Stimulated activated CD4-positive, alpha-beta T cell treated with anti-CD3 and anti-CD28 coated beads, Interleukin-12 subunit alpha, Interleukin-12 subunit beta, amount 100 ng/mL, for 24 hours (primary cell): ENCODE data around the gene C1D.
"Not testable (repeated sequence)": the region's sequence is repeated elsewhere in the genome, so short reads cannot be mapped to it uniquely, and the experiment has no call there.

Experiments used
- DNase-seq, 2 experiments: peaks; one replicate each; pipeline ENCODE4 v3.0.0-alpha.2; 2020; ENCODE audit warnings: low read depth in 2 of 2

C1D gene, protein sequence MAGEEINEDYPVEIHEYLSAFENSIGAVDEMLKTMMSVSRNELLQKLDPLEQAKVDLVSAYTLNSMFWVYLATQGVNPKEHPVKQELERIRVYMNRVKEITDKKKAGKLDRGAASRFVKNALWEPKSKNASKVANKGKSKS

DNA sequence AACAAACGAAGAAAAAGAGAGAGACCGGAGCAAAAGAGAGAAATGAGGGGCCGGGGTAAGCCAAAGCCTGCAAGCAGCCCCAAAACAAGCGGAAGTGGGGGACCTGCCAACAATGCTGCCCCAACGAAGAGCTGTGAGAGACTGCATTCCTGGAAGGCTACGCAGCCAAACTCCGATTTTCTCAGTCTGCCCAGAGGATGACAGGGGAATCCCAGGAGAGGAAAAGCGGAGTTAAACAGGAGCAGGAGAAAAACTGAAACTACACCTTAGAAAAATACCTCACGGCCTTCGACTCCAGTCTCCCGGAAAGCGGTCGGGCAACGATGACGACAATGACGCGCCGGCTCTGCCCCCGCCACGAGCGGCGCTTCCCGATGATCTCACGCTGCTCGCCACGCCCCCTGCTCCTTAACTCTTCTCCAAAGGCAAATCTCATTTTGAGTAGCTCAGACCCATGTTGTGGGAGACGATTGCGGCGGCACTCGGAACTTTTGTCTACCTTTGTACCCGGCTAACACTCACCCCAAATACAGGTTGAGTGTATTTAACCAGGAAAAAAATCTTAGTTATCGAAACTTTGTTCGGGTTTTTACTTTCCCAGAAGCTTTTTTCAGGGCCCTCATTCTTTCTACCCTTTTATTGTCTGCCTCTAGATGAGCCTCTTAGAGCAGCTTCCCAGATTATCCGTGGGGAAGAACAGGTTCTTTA lies at the start of gene C1D:
TSS of gene C1D (minus strand) at position 325 of the 708 bp plus-strand sequence. CDS start 15,694 bp downstream, outside the sequence.
- peak; percentile 90 to 94 for DNase-seq

DNA sequence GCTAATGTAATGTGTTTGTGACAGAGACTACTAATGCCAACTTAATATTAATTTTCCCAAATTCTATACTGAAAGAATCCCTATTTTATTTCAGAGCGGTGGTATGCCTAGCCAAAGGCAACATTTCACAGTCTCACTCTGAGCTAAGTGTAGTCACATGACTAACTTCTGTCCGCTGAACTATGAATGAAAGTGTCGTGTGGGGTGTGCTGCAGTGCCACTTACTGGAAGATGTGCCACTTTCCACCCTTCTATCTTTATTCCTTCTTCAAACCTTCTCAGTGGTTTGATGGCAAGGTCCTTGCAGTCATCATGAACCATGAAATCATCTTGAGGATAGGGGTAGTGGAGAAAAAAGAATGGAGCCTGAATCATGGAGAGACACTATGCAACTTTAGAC lies 47.3 kb upstream of the C1D start:
- DNase-seq = no peak

DNA sequence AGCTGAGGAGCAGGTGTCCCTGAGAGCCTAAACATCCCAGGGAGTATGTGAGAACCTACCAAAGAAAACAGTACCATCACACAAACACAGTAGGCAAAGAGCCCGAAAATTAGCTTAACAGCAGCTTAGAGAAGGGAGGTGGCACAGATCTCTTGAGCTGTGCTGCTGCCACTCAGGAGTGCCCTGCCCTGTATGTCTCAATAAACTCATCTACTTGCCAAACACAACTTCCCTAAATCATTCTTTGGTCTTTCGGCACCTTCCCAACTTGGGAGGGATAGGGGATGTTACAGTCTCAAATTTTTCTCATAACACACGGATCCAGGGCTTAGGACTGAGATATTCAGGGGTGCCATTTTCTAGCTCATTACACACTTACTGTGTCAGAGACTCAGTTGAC lies 45.3 kb upstream of the C1D start:
- DNase-seq = no peak

DNA sequence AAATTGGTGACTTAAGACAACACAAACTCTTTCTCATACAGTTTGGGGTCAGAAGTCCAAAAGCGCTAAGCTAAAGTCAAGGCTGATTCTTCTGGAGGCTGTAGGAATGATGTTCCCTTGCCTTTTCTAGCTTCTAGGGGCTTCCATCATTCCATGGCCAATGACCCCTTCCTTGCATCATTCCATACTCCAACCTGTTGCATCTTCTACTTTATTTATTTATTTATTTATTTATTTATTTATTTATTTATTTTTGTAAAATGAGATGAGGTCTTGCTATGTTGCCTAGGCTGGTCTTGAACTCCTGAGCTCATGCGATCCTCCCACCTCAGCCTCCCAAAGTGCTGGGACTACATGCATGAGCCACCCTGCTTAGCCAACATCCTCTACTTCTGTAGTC lies 44.7 kb upstream of the C1D start:
- no peak for DNase-seq

DNA sequence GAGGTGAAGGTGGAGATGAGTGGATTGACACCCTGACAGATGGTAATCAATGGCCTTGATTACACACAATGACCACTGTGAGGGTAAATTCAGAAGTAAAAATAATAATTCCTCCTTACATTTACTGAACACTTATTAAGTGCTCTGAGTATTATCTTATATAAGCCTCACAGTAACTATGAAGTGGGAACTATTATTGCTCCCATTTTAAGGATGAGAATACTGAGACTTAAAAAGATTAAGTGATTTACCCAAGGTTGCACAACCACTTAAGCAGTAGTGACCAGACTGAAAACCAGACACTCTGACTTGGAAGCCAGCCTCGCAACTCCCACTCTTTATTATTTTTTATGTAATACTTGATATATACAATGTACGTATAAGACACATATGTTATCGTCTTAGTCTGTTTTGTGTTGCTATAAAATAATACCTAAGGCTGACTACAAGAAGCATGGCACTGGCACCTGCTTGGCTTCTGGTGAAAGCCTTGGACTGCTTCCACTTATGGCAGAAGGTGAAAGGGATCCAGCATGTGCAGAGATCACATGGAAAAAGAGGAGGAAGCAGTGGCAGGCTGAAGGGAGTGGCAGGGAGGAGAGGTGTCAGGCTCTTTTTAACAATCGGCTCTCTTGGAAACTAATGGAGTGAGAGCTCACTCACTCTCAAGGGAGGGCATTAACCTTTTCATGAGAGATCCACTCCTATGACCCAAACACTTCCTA lies 41.5 kb upstream of the C1D start:
- DNase-seq = no peak

DNA sequence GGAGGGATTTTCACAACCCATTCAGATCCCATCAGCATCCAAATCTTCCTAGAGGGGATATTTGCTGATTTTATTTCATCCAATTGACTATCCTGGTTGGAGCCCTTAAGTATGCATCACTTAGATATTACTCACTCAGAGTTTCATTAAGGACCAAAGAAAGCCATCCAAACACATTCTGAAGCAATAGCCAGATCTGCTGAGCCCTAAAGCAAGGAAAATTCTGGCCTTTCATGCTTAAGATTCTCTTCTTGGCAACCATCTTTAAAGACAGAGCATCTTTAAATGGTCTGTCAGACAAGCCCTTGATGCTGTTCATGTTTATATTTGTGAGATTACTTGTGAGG lies 40.9 kb upstream of the C1D start:
- DNase-seq = no peak

DNA sequence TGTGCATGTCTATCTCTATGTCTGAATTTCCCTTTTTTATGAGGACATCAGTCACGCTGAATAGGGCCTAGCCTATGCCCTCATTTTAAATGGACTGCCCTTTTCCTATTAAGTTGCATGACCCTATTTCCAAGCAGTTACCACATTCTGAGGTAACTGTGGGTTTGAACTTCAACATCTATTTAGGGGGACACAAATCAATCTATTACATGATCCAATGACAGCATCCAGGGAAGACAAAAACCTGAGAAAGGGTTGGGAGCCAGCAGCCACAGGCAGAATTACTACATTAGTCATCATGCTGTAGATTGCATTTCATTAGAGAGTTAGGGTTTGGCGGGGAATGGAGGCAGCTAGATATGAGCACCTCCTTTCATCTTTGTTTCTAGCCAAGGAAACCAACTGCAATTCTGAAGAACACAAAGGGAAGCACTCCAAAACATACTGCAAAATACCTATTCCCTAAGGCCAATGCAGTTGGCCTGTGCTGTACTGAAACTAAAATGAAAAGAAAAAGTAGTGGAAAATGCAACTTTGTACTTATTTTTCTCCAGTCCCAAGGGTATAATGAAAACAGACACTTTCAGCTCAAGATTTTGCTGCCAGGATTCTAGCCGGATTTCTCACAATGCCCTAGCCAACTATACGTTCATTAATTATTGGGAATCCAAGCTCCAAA lies 40.4 kb upstream of the C1D start:
- DNase-seq = no peak

DNA sequence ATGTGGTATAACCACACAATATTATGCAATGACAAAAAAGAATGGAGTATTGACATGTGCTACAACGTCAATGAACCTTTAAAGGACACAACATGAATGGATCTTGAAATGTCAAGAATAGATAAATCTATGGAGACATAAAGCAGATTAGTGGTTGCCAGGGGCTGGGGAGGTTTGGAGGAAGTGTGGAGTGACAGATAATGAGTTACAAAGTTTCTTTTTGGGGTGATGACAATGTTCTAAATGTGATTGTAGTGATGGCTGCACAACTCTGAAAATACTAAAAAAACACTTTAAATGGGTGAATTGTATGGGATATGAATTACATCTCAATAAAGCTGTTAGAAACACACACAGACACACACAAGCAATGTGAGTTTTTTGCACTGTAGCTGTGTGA lies 37.4 kb upstream of the C1D start:
- DNase-seq = no peak

DNA sequence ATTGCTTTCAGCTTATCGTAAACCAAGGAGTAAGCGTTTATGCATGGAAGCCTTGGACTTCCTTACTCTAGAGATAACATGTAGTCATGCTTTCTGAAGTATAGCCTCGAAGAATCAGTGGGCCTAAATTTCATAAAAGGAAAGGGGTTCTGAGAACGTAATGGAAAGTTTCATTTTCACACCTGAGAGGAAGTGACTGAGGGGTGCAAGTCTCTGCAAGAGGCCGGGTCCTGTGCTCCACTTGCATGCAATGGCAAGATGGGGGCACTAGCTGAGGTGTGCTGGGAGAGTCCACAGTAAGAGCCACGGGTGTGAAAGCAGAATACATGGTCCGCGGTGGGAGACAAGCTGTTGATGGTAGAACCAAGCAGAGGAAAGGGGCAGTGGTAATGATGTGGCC lies 36.5 kb upstream of the C1D start:
- no peak for DNase-seq

DNA sequence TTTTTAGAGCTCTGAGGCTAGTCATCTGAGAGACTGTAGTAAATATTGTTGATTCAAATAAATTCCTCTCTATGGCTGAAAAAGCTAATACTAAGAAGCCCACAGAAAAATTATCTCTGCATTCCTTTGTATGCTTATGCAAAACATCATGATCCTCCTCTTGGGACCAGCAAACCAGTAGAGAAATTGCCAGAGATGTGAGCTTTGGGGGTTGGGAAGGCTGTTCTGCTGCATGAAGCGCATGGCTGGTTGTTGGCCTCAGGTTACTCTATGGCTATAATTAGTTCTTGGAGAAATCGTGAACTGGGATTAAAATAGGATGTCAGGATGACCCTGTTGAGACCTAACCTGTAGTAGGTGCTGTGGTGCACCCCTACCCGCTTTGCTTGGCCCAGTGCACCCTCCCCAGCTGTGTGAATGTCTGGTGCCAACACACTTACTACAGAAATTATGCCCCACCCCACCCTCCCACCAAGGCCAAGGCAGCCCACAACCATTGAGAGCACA lies 35.5 kb upstream of the C1D start:
- no peak for DNase-seq

DNA sequence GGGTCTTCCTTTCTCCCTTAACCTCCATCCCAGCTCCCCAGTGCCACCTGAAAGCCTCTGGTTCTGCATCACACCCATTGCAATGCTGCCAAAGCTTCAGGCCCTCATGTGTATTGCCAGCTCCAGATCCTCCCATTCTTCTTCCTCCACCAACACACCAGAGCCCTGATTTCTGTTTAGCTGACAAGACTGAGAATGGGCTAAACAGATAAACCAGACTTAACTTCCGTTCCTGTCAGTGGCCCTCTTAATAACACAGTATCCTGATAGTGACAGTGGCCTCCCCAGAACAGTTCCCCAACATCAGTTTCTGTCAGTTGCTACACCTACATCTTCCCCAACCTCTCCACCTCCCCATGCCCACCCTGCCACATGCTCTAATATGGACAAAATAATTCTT lies 31.3 kb upstream of the C1D start:
- no peak for DNase-seq

DNA sequence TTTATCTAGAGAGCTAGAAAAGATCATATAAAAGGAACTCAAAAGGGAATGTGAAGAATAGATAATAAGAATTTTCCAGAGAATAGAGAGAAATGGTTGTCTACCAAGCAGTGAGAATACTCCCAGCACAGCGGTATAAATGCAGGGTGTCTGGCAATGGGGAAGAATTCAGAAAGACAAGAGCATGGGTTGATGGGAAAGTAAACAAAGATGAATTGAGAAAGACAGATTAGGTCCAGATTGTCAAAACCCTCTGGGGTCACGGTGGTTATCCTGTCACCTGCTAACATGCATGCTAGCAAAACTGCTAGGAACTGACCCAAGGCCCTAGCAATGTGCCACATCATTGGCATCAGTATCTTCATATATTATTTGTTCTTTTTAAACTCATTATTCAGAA lies 30.8 kb upstream of the C1D start:
- DNase-seq = no peak

DNA sequence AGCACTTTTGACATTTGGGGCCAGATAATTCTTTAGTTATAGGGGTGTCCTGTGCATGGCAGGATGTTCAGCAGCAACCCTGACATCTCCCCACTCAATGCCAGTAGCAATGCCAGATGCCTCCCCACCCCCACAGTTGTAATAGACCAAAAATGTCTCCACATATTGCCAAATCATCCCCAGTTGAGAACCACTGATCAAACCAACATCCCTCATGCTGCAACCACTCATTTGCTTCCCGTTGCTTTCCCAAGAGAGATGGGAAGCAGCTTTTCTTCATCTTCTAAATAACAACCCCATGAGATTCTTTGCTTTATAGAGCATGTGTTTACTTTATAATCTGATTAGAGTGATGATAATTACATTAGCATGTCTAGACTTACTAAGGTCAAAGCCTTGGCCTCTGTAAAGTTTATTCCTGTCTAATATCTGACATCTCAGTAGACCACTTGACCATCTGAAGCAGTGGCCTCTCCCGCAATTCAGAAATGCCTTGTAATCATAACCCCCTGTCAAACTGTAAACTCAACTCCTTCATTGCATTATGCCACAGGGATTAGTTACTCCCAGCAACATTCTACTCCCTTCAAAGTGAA lies 28.7 kb upstream of the C1D start:
- no peak for DNase-seq

DNA sequence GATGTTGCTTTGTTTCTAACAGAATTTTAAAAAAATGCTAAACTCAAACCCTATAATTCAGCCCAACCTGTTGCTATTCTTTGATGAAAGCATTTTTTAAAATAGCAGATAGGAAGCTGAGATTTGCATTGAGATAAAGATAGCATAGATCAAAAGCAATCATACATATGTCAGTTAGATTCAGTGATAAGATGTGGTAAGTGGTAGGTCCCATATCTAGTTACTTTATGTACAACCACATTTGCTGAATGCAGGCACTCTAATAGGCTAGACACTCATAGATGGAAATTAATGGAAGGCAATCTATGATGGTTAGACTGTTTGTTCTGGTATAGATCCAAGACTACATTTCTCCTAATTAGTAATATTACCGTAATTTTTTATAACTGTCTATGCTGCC lies 27.2 kb upstream of the C1D start:
- DNase-seq = no peak

DNA sequence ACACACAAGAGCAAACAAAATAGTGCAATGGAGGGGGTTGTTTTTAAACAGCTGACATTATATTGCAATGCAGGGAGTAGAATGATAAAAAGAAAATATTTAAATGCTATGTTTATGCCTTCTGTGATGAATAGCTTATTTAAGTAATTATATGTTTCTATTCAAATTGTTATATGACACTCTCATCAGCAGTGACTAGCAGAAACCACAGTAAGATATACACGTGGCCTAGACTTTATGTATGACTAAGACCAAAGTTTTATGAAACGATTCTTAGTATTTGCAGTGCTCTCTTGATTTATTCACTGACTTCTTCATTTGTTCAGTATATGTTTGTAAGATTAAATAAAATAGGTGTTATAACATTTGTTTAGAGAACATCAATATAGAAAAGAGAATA lies 26.1 kb upstream of the C1D start:
- no peak for DNase-seq

DNA sequence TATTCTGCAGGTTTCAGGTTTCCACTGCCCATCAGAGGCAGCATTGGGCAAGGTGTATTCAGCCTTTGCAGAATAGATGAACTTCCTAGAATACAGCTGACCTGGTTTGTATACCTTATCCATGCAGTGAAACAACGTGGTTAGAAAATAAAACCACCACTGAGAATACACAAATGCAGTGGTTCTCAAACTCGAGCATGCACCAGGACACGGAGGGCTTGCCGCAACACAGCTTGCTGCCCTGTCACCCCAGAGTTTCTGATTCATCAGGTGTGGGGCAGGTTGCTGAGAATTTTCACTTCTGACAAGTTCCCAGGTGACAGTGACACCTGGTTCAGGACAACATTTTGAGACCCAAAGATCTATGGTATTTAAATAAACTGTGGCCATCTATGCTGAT lies 23.4 kb upstream of the C1D start:
- DNase-seq = no peak

DNA sequence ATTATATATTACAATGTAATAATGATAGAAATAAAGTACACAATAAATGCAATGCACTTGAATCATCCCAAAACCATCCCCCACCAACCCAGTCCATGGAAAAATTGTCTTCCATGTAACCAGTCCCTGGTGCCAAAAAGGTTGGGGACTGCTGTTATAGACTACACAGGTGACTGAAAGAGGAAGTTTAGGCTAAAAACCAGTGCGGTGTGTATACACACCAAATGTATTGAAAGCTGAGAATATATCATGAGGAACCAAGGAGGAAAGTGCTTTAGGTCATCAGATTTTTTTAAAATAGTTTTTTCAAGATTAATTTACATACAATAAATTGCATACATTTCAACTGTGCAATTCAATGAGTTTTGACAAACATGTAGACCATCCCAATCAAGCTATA lies 20.5 kb upstream of the C1D start:
- DNase-seq = no peak

DNA sequence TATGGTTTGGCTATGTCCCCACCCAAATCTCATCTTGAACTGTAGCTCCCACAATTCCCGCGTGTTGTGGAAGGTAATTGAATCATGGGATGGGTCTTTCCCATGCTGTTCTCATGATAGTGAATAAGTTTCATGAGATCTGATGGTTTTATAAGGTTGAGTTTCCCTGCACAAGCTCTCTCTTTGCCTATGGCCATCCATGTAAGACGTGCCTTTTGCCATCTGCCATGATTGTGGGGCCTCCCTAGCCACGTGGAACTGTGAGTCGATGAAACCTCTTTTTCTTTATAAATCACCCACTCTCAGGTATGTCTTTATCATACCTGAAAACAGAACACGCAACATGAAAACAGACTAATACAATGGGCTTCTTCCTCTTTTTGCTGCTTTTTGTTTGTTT lies 11.2 kb upstream of the C1D start:
- no peak for DNase-seq

DNA sequence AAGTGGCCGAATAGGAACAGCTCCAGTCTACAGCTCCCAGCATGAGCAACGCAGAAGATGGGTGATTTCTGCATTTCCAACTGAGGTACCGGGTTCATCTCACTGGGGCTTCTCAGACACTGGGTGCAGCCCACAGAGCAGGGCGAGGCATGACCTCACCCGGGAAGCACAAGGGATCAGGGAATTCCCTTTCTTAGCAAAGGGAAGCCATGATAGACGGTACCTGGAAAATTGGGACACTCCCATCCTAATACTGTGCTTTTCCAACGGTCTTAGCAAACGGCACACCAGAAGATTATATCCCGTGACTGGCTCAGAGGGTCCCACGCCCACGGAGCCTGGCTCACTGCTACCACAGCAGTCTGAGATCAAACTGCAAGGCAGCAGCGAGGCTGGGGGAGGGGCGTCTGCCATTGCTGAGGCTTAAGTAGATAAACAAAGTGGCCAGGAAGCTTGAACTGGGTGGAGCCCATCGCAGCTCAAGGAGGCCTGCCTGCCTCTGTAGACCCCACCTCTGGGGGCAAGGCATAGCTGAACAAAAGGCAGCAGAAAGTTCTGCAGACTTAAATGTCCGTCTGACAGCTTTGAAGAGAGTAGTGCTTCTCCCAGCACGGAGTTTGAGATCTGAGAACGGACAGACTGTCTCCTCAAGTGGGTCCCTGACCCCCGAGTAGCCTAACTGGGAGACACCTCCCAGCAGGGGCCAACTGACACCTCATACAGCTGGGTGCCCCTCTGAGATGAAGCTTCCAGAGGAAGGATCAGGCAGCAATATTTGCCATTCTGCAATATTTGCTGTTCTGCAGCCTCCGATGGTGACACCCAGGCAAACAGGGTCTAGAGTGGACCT lies 1.2 kb upstream of the C1D start:
- DNase-seq = not testable (repeated sequence)

DNA sequence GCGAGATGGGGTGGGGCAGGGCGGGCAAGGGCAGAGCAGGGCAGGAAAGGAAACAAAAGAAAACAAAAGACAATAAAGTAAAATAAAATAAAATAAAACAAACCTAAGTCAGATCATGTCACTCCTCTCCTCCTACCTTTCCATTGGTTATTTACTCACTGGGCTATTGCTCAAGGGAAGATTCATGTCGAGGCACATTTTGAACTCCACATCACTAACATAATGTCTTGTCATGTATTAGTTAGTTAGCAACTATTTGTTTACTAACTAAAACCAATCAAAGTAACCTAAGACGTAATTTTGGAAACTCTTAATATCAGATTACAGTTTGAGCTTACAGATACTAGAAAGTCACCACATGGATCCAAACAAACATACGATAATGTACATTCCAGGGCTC lies 2.2 kb downstream of the C1D start:
- DNase-seq = no peak

DNA sequence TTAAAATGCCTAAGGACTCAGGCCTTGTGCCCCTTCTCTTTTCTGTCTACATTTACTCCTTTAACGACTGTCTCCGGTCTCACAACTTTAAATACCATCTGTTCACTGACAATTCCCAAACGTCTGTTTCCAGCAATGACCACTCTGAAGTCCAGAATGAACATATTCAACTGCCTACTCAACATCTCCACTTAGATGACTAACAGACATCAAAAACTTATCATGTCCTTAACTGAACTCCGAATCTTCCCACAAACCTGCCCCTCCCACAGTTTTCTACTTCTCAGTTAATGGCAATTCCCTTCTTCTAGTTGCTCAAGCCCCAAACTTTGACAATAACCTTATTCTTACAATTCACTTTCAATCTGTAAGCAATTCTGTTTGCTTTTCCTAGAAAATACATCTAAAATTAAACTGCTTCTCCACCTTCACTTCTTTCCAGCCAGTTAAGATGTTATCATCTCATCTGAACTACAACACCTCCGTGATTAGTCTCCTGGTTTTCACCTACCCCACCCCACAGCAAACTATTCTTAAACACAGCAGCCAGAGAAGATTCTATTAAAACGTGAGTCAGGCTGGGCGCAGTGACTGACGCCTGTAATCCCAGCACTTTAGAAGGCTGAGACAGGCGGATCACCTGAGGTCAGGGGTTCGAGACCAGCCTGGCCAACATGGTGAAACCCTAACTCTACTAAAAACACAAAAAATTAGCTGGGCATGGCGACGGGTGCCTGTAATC lies 2.8 kb downstream of the C1D start:
- DNase-seq = no peak
